ENCODE measurements around the gene RCSD1. TPM values are rescaled to one million over a fixed set of nuclear protein-coding genes. Genes with fewer than 3 reads are reported as not detected.

RCSD1 gene
- total and polyA plus RNA-seq, 2 of the 4 experiments (the other 2 are of a cell fraction), result 0.03 TPM; not detected in 1

DNA sequence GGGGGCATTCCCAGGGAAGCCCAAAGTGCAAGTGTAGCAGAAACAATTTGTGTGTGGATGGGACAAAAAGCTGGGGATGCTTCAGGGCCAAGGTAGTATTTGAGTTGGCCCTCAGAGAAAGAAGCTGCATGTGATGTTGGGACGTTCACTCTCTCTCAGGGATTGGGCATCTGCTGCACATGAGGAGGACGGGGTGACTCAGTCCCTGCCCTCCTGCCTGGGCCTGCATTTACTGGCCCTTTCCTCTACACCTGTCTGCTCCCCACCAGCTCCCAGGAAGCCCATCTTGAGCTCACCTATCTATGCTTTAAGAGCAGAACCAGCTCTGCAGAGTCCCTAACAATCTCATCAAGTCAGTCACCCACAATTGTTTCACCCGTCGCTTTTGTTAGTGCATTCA is 68.3 kb downstream of the RCSD1 start:
- intact Hi-C loops (cut with micrococcal nuclease) (no loop called here), in situ Hi-C loops (cut with MboI; ENCODE audit: low sequenced_read_pairs) (loop anchor here (25.0 kb wide), 1 partner anchor 436 kb away; no protein-coding TSS in a partner anchor), dilution Hi-C loops (cut with HindIII; ENCODE audit: low sequenced_read_pairs, unreplicated experiment) (no loop called here)
- ChIA-PET CTCF (no interaction called here), POLR2A (ENCODE audit: unreplicated experiment) (no interaction called here)
- ATAC-seq (ENCODE audit: low read depth) (no peak), DNase-seq (no peak)
- peaks cover 28% of the 10 kb centered on the region for H3K27me3 ChIP-seq (ENCODE audit: control insufficient read depth, insufficient read depth, low read length)
- H3K9ac ChIP-seq (ENCODE audit: low read depth, low read length), result no peak overlapping the region
- H3K36me3 ChIP-seq (ENCODE audit: control insufficient read depth, insufficient read depth, low read length), result no peaks in the 10 kb centered on the region
- peak overlapping the region; percentile 36 for H2AFZ ChIP-seq (replicated peaks; ENCODE audit: low read length, poor library complexity)
- no peak overlapping the region for H4K91ac ChIP-seq (ENCODE audit: insufficient read depth, low read depth, low read length)
- H3K27ac ChIP-seq (ENCODE audit: insufficient read depth, low read length), result no peak overlapping the region
- H3K56ac ChIP-seq (ENCODE audit: extremely low read depth, insufficient read depth, low read length), result no peak overlapping the region
- H3K4me3 ChIP-seq (ENCODE audit: insufficient read depth, low read depth, low read length), result no peak overlapping the region
- no peaks in the 10 kb centered on the region for H3K9me1 ChIP-seq (ENCODE audit: insufficient read depth, low read length)
- H4K8ac ChIP-seq (ENCODE audit: low read depth in 2 of 2, low read length in 2 of 2), result no peak overlapping the region
- H3K9me3 ChIP-seq (ENCODE audit: control insufficient read depth, insufficient read depth, low read length), result no peaks in the 10 kb centered on the region
- no peak overlapping the region for H3K18ac ChIP-seq (ENCODE audit: low read depth, low read length)
- no peak overlapping the region for H3K4ac ChIP-seq (ENCODE audit: low read depth, low read length)
- no peak overlapping the region for H3K23ac ChIP-seq (ENCODE audit: low read depth, low read length)
- TF ChIP-seq CHD1 (IDR thresholded peaks at IDR 0.05; ENCODE audit: low read depth, low read length) (no peak), RCOR1 (IDR thresholded peaks at IDR 0.05; ENCODE audit: insufficient replicate concordance, low read length) (no peak), RFX5 (IDR thresholded peaks at IDR 0.05; ENCODE audit: low read depth, low read length) (no peak), RAD21 (IDR thresholded peaks at IDR 0.05; ENCODE audit: low read length) (no peak), NFE2L2 (IDR thresholded peaks at IDR 0.05; ENCODE audit: low read depth, low read length) (no peak)
- TF ChIP-seq, protein P1, sequence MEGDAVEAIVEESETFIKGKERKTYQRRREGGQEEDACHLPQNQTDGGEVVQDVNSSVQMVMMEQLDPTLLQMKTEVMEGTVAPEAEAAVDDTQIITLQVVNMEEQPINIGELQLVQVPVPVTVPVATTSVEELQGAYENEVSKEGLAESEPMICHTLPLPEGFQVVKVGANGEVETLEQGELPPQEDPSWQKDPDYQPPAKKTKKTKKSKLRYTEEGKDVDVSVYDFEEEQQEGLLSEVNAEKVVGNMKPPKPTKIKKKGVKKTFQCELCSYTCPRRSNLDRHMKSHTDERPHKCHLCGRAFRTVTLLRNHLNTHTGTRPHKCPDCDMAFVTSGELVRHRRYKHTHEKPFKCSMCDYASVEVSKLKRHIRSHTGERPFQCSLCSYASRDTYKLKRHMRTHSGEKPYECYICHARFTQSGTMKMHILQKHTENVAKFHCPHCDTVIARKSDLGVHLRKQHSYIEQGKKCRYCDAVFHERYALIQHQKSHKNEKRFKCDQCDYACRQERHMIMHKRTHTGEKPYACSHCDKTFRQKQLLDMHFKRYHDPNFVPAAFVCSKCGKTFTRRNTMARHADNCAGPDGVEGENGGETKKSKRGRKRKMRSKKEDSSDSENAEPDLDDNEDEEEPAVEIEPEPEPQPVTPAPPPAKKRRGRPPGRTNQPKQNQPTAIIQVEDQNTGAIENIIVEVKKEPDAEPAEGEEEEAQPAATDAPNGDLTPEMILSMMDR (conservative IDR thresholded peaks at IDR 0.05; ENCODE audit: low read depth, low read length), result no peak
- H4K20me1 ChIP-seq (ENCODE audit: insufficient read depth, low read length), result no peaks in the 10 kb centered on the region
- no TSS peak for BruUV-seq (replicated peaks)
- H2BK20ac ChIP-seq (ENCODE audit: low read depth, low read length), result no peak overlapping the region
- no peak overlapping the region for H4K5ac ChIP-seq (ENCODE audit: low read depth, low read length)
- H3K4me2 ChIP-seq (ENCODE audit: low read depth, low read length), result no peak overlapping the region
- H2BK15ac ChIP-seq (ENCODE audit: low read depth, low read length), result no peak overlapping the region
- no peak overlapping the region for H2BK120ac ChIP-seq (ENCODE audit: low read depth, low read length)
- no peak overlapping the region for H3K14ac ChIP-seq (replicated peaks; ENCODE audit: low read depth, low read length)
- H3K4me1 ChIP-seq (ENCODE audit: control insufficient read depth, insufficient read depth, low read length), result no peaks in the 10 kb centered on the region
- WGBS, 2 experiments (ENCODE audit: extremely low coverage in 2 of 2, insufficient read length in 1 of 2), result 90% methylated on average over 2 of the region's 4 CpGs; no CpG with 5 or more reads in 1 of the 2 experiments
- no peaks in the 10 kb centered on the region for H3K79me1 ChIP-seq (ENCODE audit: low read depth in 1 of 2, low read length in 2 of 2)
- H2BK5ac ChIP-seq (ENCODE audit: low read depth, low read length, poor library complexity, severe bottlenecking), result no peak overlapping the region
- H2AK9ac ChIP-seq (replicated peaks; ENCODE audit: low read depth, low read length, poor library complexity), result no peak overlapping the region
- no peak overlapping the region for H2AK5ac ChIP-seq (ENCODE audit: low read depth, low read length)

Data from IMR-90 (cell line).